LNCAP (cell line): ENCODE data around the gene RNF182.

Experiments
- TF ChIP-seq, protein P1 (sequence below): fragments of 450-650 bp; IDR thresholded peaks from 2 replicates; pipeline ENCODE4 v1.5.1; 2017; ENCODE audit warnings: mild to moderate bottlenecking

Gene RNF182

DNA sequence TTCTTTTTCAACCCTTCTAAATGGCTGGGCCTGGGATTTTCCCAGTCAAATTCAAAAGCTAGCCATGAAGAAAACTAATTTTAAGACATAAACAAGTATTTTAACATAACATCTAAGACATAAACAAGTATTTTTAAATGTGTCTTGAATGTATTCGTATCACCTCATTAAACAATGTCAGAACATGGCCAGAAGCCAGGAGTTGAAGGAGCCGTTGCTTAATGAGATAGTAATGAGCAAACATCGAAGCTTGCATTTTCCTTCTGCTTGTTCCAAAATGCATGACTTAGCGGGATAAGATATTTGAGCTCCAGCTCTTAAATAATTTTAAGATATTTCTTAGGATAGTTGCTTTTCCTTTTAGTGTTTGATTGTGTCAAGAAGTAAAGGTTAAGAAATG, 4.2 kb upstream of the RNF182 start:
- TF ChIP-seq, protein P1, sequence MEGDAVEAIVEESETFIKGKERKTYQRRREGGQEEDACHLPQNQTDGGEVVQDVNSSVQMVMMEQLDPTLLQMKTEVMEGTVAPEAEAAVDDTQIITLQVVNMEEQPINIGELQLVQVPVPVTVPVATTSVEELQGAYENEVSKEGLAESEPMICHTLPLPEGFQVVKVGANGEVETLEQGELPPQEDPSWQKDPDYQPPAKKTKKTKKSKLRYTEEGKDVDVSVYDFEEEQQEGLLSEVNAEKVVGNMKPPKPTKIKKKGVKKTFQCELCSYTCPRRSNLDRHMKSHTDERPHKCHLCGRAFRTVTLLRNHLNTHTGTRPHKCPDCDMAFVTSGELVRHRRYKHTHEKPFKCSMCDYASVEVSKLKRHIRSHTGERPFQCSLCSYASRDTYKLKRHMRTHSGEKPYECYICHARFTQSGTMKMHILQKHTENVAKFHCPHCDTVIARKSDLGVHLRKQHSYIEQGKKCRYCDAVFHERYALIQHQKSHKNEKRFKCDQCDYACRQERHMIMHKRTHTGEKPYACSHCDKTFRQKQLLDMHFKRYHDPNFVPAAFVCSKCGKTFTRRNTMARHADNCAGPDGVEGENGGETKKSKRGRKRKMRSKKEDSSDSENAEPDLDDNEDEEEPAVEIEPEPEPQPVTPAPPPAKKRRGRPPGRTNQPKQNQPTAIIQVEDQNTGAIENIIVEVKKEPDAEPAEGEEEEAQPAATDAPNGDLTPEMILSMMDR: no peak

DNA sequence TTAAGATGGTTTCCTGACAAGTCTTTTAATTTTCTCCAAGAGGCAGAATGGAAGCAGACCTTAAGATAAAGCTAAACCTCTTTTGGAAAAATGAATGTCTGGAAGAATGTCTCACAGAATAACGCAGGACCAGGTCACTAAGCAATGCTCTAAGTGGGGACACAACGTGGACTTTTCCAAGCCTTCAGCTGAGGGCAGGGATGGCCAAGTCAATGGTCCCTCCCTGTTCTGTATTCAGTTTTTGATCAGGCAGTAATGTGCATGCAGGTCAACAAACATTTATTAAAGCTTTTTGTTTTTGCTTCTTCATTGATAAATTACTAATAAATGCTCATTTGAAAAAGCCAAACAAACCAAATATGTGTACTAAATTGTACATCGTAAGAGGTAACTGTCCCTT, 2.0 kb upstream of the RNF182 start:
- TF ChIP-seq, protein P1: no peak

DNA sequence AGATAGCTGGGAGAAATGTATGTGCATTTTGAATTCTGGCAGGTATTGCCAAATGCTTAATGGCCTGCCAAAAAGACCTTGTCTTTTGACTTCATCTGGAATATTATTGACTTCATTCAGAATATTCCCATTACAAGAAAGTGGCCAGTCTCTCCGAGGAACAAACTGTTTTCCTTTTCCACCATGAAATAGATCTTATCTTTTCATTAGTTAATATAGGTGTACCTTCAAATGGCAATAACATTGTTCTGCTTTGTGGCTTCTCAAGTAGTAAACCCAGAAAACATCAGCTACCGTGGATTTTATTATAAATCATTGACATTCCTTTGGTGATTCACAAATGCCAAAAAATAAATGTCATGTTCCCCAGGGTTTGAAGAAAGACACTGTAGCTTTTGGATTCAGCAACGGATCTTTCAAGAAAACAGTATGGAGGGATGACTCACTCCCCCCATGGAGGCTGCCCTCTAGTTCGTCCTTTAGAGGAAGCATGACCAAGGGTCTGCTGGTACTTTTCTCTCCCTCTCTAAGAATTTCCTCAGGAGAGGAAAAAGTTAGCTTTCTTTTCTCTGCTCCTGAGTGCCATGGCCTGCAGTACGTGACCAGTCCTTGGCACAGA, 1.1 kb upstream of the RNF182 start:
- TF ChIP-seq, protein P1: no peak

DNA sequence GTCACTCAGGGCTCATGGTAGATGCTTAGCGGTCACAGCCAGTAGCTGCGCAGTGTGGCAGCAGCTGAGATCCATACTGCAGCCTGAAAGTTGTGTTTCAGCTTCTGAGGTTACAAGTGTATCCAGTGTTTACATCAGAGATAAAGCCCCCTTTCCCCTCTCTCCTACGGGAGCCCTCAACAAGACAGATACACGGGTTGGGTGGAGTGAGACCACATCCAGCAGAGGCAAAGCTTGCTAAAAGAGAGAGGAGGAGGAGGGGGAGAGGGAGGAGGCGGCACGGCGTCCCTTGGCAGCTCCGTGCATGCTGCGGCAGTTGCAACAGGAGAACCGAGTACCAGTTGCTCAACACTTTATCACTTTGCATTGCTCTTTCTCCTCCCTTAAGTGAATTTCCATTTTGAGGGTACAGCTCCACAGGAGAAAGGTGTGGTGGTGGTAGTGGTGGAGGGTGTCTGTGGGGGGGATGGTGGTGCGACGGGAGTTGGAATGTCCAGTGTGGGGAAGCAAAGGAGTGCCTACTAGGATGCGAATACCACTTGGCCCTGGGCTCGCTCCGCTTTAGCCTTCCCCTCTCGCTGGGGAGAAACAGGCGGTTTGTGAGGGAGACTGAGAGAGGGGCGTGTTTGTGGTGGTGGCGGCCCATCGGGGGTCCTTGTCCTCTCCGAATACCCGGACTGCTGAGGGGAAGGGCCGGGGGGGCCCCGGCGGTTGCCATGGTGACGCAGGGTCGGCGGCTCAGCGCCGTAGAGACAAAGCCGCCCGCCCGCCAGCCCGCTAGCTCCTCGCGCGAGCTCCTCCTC, 405 bp upstream of the RNF182 start:
- TF ChIP-seq, protein P1: no peak

DNA sequence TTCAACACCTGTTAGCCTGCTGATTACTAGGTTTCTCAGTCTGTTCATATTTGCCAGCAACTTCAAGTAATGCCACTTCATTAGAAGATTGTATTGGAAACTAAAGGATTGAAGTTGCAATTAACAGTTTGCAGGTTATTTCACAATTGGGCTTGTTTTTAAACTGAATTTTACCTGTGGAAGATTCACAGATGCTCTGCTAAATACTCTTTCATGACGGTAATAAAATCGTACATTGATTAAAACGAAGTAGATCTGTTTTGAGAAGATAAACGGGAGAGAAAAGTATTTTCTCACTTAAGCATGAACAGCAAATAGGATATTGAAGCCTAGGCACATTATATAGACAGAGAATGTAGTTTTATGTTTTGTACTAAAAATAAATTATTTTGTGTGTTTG, 1.6 kb downstream of the RNF182 start:
- TF ChIP-seq, protein P1: no peak

DNA sequence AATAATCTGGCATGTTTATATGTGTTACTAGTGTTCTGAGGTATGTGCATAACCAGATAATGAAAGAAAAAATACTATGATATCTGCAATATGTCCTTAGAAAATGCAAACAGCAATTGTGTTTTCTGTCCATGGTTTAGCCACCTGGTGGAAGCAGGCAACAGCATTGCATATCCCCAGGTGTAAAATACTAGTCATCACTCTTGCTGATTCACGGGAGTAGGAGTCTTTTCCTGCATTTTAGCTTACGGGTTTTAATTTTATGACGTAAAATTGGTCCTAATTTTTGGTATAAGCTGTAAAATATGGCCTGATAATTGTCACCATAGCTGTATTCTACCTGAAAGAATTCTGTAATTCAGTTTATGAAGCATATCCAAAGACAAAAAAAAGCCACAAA, 2.5 kb downstream of the RNF182 start:
- TF ChIP-seq, protein P1: no peak

DNA sequence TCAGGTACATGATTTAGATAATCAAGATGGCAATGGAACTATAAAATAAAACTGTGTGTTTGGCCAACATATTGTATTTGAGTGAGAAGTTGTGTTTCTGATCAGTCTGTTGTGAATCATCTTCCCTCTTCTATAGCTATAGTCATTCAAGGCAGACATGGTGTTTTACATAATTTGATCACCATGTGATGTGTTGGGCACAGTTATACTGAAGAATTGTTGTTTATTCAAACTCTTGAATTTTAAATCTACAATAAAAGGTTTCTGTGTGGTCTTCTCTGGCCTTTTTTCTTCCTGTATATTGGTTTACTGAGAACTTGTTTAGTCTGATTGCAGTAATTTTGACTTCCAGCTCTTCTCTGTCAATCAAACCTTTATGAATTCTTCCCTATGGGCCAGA, 4.4 kb downstream of the RNF182 start:
- TF ChIP-seq, protein P1: no peak
